ENCODE data around the gene HSD3B1. TPM values are rescaled to one million over a fixed set of nuclear protein-coding genes. Genes with fewer than 3 reads are reported as not detected.

Gene HSD3B1
- polyA plus RNA-seq, 3 donors: not detected

DNA sequence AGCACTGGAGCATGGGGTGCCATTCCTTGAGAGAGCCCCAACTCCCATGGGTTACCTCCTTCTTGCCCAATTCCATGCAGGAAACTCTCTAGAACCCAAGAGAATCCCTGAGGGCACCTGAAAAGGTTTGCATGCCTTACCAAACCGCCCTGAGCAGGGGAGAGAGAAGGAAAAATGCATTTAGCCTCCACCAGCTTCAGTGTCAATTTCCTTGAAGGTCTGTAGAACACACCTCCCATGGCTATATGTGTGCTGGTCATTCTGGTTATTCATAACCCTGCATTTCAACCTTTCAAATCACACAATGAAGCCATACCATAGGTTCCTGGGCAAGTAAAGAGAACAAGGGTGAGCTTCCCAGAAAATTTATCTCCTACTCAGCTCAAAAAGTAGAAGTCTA, 39.6 kb downstream of the HSD3B1 start:
- Histone ChIP-seq H3K79me2 (ENCODE audit: insufficient read depth, low read length) (no peaks in the 10 kb centered on the region), H3K27me3 (ENCODE audit: control insufficient read depth in 2 of 2, insufficient read depth in 2 of 2, low read length in 2 of 2) (no peaks in the 10 kb centered on the region), H3K4me3 (replicated peaks in 1 of 3; ENCODE audit: low read depth in 2 of 3, low read length in 3 of 3) (no peak overlapping the region), H3K4me2 (replicated peaks; ENCODE audit: extremely low read depth, low read length, poor library complexity, severe bottlenecking) (no peak overlapping the region), H3K9ac (ENCODE audit: insufficient read depth, low read length, poor library complexity, severe bottlenecking) (no peak overlapping the region), H3K27ac (ENCODE audit: low read depth in 1 of 2, low read length in 2 of 2) (no peak overlapping the region), H3K36me3 (replicated peaks in 1 of 2; ENCODE audit: control insufficient read depth in 1 of 2, insufficient read depth in 2 of 2, low read length in 2 of 2) (no peaks in the 10 kb centered on the region), H4K20me1 (ENCODE audit: insufficient read depth, low read length) (no peaks in the 10 kb centered on the region), H3K9me3 (replicated peaks in 1 of 2; ENCODE audit: control insufficient read depth in 1 of 2, insufficient read depth in 1 of 2, low read length in 2 of 2) (no peaks in the 10 kb centered on the region), H3K4me1 (ENCODE audit: control insufficient read depth in 1 of 2, insufficient read depth in 2 of 2, low read length in 2 of 2) (peaks cover 4 to 13% of the 10 kb centered on the region in 2 donors), H2AFZ (ENCODE audit: insufficient read depth, low read depth, low read length, poor library complexity, severe bottlenecking) (no peak overlapping the region)
- DNase-seq: no peak
- Mint-ChIP-seq H3K27ac (no peak overlapping the region), H3K4me1 (peaks cover 14% of the 10 kb centered on the region), H3K36me3 (no peaks in the 10 kb centered on the region), H3K4me3 (no peak overlapping the region), H3K9me3 (no peaks in the 10 kb centered on the region), H3K27me3 (ENCODE audit: low read depth in 3 of 3) (peaks cover 5 to 9% (median 6%) of the 10 kb centered on the region in 3 donors)
- TF ChIP-seq, protein P1, sequence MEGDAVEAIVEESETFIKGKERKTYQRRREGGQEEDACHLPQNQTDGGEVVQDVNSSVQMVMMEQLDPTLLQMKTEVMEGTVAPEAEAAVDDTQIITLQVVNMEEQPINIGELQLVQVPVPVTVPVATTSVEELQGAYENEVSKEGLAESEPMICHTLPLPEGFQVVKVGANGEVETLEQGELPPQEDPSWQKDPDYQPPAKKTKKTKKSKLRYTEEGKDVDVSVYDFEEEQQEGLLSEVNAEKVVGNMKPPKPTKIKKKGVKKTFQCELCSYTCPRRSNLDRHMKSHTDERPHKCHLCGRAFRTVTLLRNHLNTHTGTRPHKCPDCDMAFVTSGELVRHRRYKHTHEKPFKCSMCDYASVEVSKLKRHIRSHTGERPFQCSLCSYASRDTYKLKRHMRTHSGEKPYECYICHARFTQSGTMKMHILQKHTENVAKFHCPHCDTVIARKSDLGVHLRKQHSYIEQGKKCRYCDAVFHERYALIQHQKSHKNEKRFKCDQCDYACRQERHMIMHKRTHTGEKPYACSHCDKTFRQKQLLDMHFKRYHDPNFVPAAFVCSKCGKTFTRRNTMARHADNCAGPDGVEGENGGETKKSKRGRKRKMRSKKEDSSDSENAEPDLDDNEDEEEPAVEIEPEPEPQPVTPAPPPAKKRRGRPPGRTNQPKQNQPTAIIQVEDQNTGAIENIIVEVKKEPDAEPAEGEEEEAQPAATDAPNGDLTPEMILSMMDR (IDR thresholded peaks at IDR 0.05): no peak
- WGBS (ENCODE audit: insufficient coverage): no CpG with 5 or more reads among the region's 1 CpG
- intact Hi-C loops (cut with micrococcal nuclease): loop anchor here (5.0 to 10.0 kb wide), 3 partner anchors 66 to 128 kb away; no protein-coding TSS in a partner anchor

DNA sequence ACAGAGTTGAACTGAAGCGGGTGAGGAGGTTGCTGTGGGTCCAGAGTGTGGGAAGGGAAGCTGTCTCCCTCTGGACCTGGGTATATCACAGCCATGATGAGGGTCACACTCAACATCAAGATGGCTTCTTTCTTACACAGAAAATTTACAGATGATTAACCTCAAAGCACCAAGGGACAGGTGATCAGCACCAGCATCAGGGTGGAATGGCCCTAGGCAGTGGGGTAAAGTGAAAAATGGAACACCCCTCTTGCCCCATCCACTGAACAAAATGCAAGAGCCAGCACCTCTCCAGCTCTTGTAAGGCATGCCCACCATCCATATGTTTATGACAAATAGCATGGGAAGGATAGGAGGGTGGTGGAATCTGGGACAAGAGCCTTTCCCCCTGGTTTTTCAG, 40.3 kb downstream of the HSD3B1 start:
- Mint-ChIP-seq H3K27ac (no peak overlapping the region), H3K4me3 (no peak overlapping the region)
- H3K79me2 ChIP-seq (ENCODE audit: insufficient read depth, low read length): no peaks in the 10 kb centered on the region

More for the DNA sequence above, 40.3 kb downstream of the HSD3B1 start:
- Histone ChIP-seq H4K20me1 (ENCODE audit: insufficient read depth, low read length) (no peaks in the 10 kb centered on the region), H3K4me1 (ENCODE audit: control insufficient read depth in 1 of 2, insufficient read depth in 2 of 2, low read length in 2 of 2) (peaks cover 8 to 19% of the 10 kb centered on the region in 2 donors), H3K9ac (ENCODE audit: insufficient read depth, low read length, poor library complexity, severe bottlenecking) (no peak overlapping the region), H3K36me3 (replicated peaks in 1 of 2; ENCODE audit: control insufficient read depth in 1 of 2, insufficient read depth in 2 of 2, low read length in 2 of 2) (no peaks in the 10 kb centered on the region), H3K27ac (ENCODE audit: low read depth in 1 of 2, low read length in 2 of 2) (no peak overlapping the region), H3K9me3 (replicated peaks in 1 of 2; ENCODE audit: control insufficient read depth in 1 of 2, insufficient read depth in 1 of 2, low read length in 2 of 2) (no peaks in the 10 kb centered on the region), H3K4me3 (replicated peaks in 1 of 3; ENCODE audit: low read depth in 2 of 3, low read length in 3 of 3) (no peak overlapping the region), H3K4me2 (replicated peaks; ENCODE audit: extremely low read depth, low read length, poor library complexity, severe bottlenecking) (no peak overlapping the region), H3K27me3 (ENCODE audit: control insufficient read depth in 2 of 2, insufficient read depth in 2 of 2, low read length in 2 of 2) (no peaks in the 10 kb centered on the region), H2AFZ (ENCODE audit: insufficient read depth, low read depth, low read length, poor library complexity, severe bottlenecking) (no peak overlapping the region)
- Mint-ChIP-seq H3K9me3 (no peaks in the 10 kb centered on the region), H3K4me1 (peaks cover 16% of the 10 kb centered on the region), H3K36me3 (no peaks in the 10 kb centered on the region), H3K27me3 (ENCODE audit: low read depth in 3 of 3) (peaks cover 2 to 6% (median 5%) of the 10 kb centered on the region in 3 donors)
- intact Hi-C loops (cut with micrococcal nuclease): loop anchor here (5.0 to 10.0 kb wide), 3 partner anchors 65 to 127 kb away; no protein-coding TSS in a partner anchor
- no peak for DNase-seq
- WGBS (ENCODE audit: insufficient coverage): no CpG with 5 or more reads among the region's 1 CpG
- TF ChIP-seq, protein P1 (IDR thresholded peaks at IDR 0.05): no peak
